IPS-18a (cell line): ENCODE results near the gene SBNO1.

Experiments used
- H3K27ac ChIP-seq: one replicate; pipeline ENCODE4 v1.5.1; 2013; ENCODE audit warnings: low read length
- H3K27me3 ChIP-seq: one replicate; pipeline ENCODE4 v1.6.1; 2013; ENCODE audit warnings: mild to moderate bottlenecking, low read length; ENCODE audit not compliant: control insufficient read depth, insufficient read depth
- H3K36me3 ChIP-seq: one replicate; pipeline ENCODE4 v1.6.1; 2013; ENCODE audit warnings: low read depth, low read length; ENCODE audit not compliant: control insufficient read depth
- H3K4me1 ChIP-seq: one replicate; pipeline ENCODE4 v1.6.1; 2013; ENCODE audit warnings: low read depth, low read length; ENCODE audit not compliant: control insufficient read depth
- H3K4me3 ChIP-seq: one replicate; pipeline ENCODE4 v1.5.1; 2013; ENCODE audit warnings: low read length
- H3K9ac ChIP-seq: one replicate; pipeline ENCODE4 v1.6.1; 2013; ENCODE audit warnings: mild to moderate bottlenecking, low read length, moderate library complexity
- H3K9me3 ChIP-seq: one replicate; pipeline ENCODE4 v1.6.1; 2013; ENCODE audit warnings: low read depth, low read length; ENCODE audit not compliant: control insufficient read depth

The SBNO1 gene

GRCh38 chr12:123267335-123267920 is 97.2 kb downstream of the SBNO1 start:
- Histone ChIP-seq H3K9ac (no peak overlapping the region), H3K27ac (no peak overlapping the region), H3K27me3 (no peaks in the 10 kb centered on the region), H3K4me3 (no peak overlapping the region), H3K36me3 (peaks cover 22% of the 10 kb centered on the region), H3K4me1 (peaks cover 13% of the 10 kb centered on the region), H3K9me3 (no peaks in the 10 kb centered on the region)

GRCh38 chr12:123266679-123267277 is 97.9 kb downstream of the SBNO1 start:
- no peak overlapping the region for H3K27ac ChIP-seq
- H3K27me3 ChIP-seq: no peaks in the 10 kb centered on the region
- peaks cover 29% of the 10 kb centered on the region for H3K36me3 ChIP-seq
- no peaks in the 10 kb centered on the region for H3K9me3 ChIP-seq
- H3K9ac ChIP-seq: no peak overlapping the region
- H3K4me1 ChIP-seq: peaks cover 11% of the 10 kb centered on the region
- no peak overlapping the region for H3K4me3 ChIP-seq

GRCh38 chr12:123265851-123266678 is 98.6 kb downstream of the SBNO1 start:
- Histone ChIP-seq H3K9ac (no peak overlapping the region), H3K9me3 (no peaks in the 10 kb centered on the region), H3K4me1 (peaks cover 16% of the 10 kb centered on the region), H3K27me3 (no peaks in the 10 kb centered on the region), H3K36me3 (peaks cover 36% of the 10 kb centered on the region), H3K4me3 (no peak overlapping the region), H3K27ac (no peak overlapping the region)

GRCh38 chr12:123264642-123265041 is 100.0 kb downstream of the SBNO1 start:
- H3K27me3 ChIP-seq: no peaks in the 10 kb centered on the region
- H3K4me1 ChIP-seq: peaks cover 16% of the 10 kb centered on the region
- peaks cover 50% of the 10 kb centered on the region for H3K36me3 ChIP-seq
- H3K27ac ChIP-seq: no peak overlapping the region
- no peak overlapping the region for H3K4me3 ChIP-seq
- H3K9me3 ChIP-seq: no peaks in the 10 kb centered on the region
- H3K9ac ChIP-seq: no peak overlapping the region

GRCh38 chr12:123263196-123263817 is 101.3 kb downstream of the SBNO1 start:
- Histone ChIP-seq H3K4me3 (no peak overlapping the region), H3K27me3 (no peaks in the 10 kb centered on the region), H3K27ac (no peak overlapping the region), H3K9me3 (no peaks in the 10 kb centered on the region), H3K36me3 (peaks cover 64% of the 10 kb centered on the region), H3K9ac (no peak overlapping the region), H3K4me1 (peaks cover 6% of the 10 kb centered on the region)

GRCh38 chr12:123261196-123261595 is 103.5 kb downstream of the SBNO1 start:
- Histone ChIP-seq H3K27ac (no peak overlapping the region), H3K36me3 (peaks cover 72% of the 10 kb centered on the region), H3K9ac (no peak overlapping the region), H3K4me1 (peaks cover 5% of the 10 kb centered on the region), H3K9me3 (no peaks in the 10 kb centered on the region), H3K4me3 (no peak overlapping the region), H3K27me3 (no peaks in the 10 kb centered on the region)

- Histone ChIP-seq H3K4me3 (no peak overlapping the region), H3K4me1 (peaks cover 5% of the 10 kb centered on the region), H3K27me3 (no peaks in the 10 kb centered on the region), H3K27ac (no peak overlapping the region), H3K9ac (no peak overlapping the region), H3K9me3 (no peaks in the 10 kb centered on the region), H3K36me3 (peaks cover 69% of the 10 kb centered on the region)
Observed at GRCh38 chr12:123260081-123260480, 104.6 kb downstream of the SBNO1 start.

GRCh38 chr12:123258593-123258992 is 106.1 kb downstream of the SBNO1 start:
- no peak overlapping the region for H3K4me3 ChIP-seq
- H3K27ac ChIP-seq: no peak overlapping the region
- no peak overlapping the region for H3K9ac ChIP-seq
- H3K4me1 ChIP-seq: peaks cover 5% of the 10 kb centered on the region
- H3K27me3 ChIP-seq: no peaks in the 10 kb centered on the region
- peaks cover 80% of the 10 kb centered on the region for H3K36me3 ChIP-seq
- no peaks in the 10 kb centered on the region for H3K9me3 ChIP-seq

GRCh38 chr12:123254853-123255446 is 109.7 kb downstream of the SBNO1 start:
- H3K36me3 ChIP-seq: peaks cover 46% of the 10 kb centered on the region
- H3K4me3 ChIP-seq: no peak overlapping the region
- no peaks in the 10 kb centered on the region for H3K4me1 ChIP-seq
- no peak overlapping the region for H3K27ac ChIP-seq
- no peaks in the 10 kb centered on the region for H3K27me3 ChIP-seq
- no peaks in the 10 kb centered on the region for H3K9me3 ChIP-seq
- H3K9ac ChIP-seq: no peak overlapping the region

- no peaks in the 10 kb centered on the region for H3K27me3 ChIP-seq
- peaks cover 35% of the 10 kb centered on the region for H3K36me3 ChIP-seq
- H3K4me3 ChIP-seq: no peak overlapping the region
- no peak overlapping the region for H3K27ac ChIP-seq
- no peaks in the 10 kb centered on the region for H3K9me3 ChIP-seq
- no peak overlapping the region for H3K9ac ChIP-seq
- H3K4me1 ChIP-seq: no peaks in the 10 kb centered on the region
Observed at GRCh38 chr12:123253641-123254459, 110.8 kb downstream of the SBNO1 start.
